Ovary (tissue), 3 donors: ENCODE measurements around the gene C11orf54.

Source experiments
- CTCF ChIP-seq, 3 donors: fragments of 450-650 bp in 2 of 3; fragments of 200-600 bp in 1 of 3; IDR thresholded peaks; one replicate each; pipeline versions ENCODE4 v1.5.1 to v1.8.0; 2016 to 2022; ENCODE audit warnings: antibody characterized with exemption in 3 of 3, mild to moderate bottlenecking in 1 of 3
- EP300 ChIP-seq: sonication (generic); formaldehyde crosslinking; IDR thresholded peaks from one replicate; pipeline ENCODE4 v1.6.1; 2017; ENCODE audit warnings: antibody characterized with exemption
- POLR2A ChIP-seq: fragments of 450-650 bp; IDR thresholded peaks from one replicate; pipeline ENCODE4 v1.6.1; 2017; ENCODE audit warnings: antibody characterized with exemption, mild to moderate bottlenecking, moderate library complexity
- donor health status: DM: no; HTN: no; CAD: no.

- no peak for TF ChIP-seq CTCF (IDR thresholded peaks at IDR 0.05)
- TF ChIP-seq POLR2A, result no peak
- no peak for TF ChIP-seq EP300
Observed at GRCh38 chr11:93796441-93797231, 55.2 kb downstream of the C11orf54 start.
